GM13976 (cell line): ENCODE data around the gene KAZALD1.
A peak's percentile ranks its signal among the peaks of the same experiment; 100 is the strongest.

Source experiments
- DNase-seq: peaks from one replicate; pipeline ENCODE4 v3.0.0; 2012; ENCODE audit warnings: low spot score
- CTCF ChIP-seq: IDR thresholded peaks from 2 replicates; pipeline ENCODE4 v1.5.1; 2012; ENCODE audit warnings: borderline replicate concordance, mild to moderate bottlenecking; ENCODE audit not compliant: insufficient read depth; ENCODE audit errors: extremely low read depth, missing control alignments, control extremely low read depth
- in situ Hi-C: fragments of 300-500 bp; cut with MboI; formaldehyde crosslinking; loops from one replicate; pipeline ENCODE4 v1.12.0; 2022; ENCODE audit warnings: low sequenced_read_pairs, mixed read lengths, inconsistent platforms; ENCODE audit not compliant: unreplicated experiment

Gene KAZALD1

DNA sequence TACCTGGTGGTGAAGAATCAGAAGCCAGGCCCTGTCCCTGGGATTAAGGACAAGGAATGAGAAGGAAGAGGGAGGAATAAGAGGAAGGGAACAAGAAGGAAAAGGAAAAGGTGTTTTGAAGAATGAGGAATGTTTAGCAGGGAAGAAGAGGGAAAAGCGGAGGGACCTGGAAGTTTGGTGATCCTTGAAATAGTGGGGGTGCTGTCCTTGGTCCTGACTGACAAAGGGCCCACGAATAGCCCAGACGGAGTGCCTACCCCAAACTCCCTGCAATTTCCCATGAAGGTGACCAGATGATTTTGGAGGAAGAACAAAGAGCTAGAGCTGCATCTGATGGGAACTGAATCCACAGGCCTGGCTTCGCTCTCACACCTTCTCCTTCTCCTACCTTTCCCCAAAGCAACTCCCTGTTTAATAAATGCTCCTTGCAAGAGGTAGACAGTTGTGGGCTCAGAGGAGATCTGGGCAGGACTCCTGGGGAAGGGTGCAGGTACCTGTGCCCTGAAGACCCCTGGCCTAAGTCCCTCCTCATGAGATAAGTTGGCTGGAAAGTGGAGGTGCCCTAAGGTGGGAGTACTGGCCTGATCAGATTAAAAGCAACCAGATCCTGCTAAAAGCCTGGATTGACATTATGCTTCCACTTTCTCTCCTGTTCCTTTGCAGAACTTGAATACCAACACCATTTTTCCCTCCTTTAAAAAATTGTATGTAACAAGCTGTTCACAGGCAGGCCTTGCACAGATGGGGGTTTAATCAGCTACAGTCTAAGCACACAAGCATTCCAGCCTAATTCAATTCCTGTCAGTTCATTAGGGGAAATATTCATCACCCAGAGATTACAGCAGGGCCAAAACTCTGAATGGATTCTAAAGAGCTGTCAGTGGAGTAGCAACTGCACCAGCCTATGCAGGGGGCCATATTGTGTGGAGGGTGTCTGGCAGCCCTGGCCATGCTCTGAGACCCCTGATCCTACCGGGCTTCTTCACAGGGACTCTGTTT is 19.4 kb downstream of the KAZALD1 start:
- in situ Hi-C loops: no loop called here
- TF ChIP-seq CTCF: no peak
- peak; percentile 47 for DNase-seq

GRCh38 chr10:101085846-101086245 is 24.1 kb downstream of the KAZALD1 start:
- in situ Hi-C loops: no loop called here
- no peak for DNase-seq
- TF ChIP-seq CTCF: no peak

GRCh38 chr10:101087376-101087775 is 25.6 kb downstream of the KAZALD1 start:
- DNase-seq: no peak
- in situ Hi-C loops: no loop called here
- TF ChIP-seq CTCF: no peak

GRCh38 chr10:101087965-101088364 is 26.2 kb downstream of the KAZALD1 start:
- in situ Hi-C loops: no loop called here
- no peak for TF ChIP-seq CTCF
- no peak for DNase-seq

- in situ Hi-C loops: no loop called here
- DNase-seq: no peak
- no peak for TF ChIP-seq CTCF
These were observed 27.9 kb downstream of the KAZALD1 start for GRCh38 chr10:101089520-101090299.

- TF ChIP-seq CTCF: no peak
- in situ Hi-C loops: no loop called here
- DNase-seq: no peak
These were observed 28.8 kb downstream of the KAZALD1 start for GRCh38 chr10:101090597-101090996.
